Cardiac fibroblast (primary cell): ENCODE results near the gene CIDEC.
"Not testable (repeated sequence)": the region's sequence is repeated elsewhere in the genome, so short reads cannot be mapped to it uniquely, and the experiment has no call there.

Experiments used
- DNase-seq, 2 donors: peaks; one replicate each; pipeline versions ENCODE4 v3.0.0 to v3.0.0-alpha.2; 2010; ENCODE audit warnings: low read depth in 2 of 2
- H3K4me3 ChIP-seq, 2 donors: replicated peaks in 1 of 2; 1 replicate in 1 of 2; 2 replicates in 1 of 2; pipeline ENCODE4 v1.5.1; 2011; ENCODE audit warnings: low read depth in 2 of 2, low read length in 2 of 2, mild to moderate bottlenecking in 2 of 2, moderate library complexity in 1 of 2
- TF ChIP-seq, protein P1 (sequence below): IDR thresholded peaks from one replicate; pipeline ENCODE4 v1.5.1; 2011; ENCODE audit warnings: low read depth, mild to moderate bottlenecking, low read length, inconsistent platforms

Gene CIDEC

GRCh38 chr3:9870978-9871377 is 9.1 kb downstream of the CIDEC start:
- no peak overlapping the region for H3K4me3 ChIP-seq
- DNase-seq, result peak; percentile 67 to 83
- TF ChIP-seq, protein P1, sequence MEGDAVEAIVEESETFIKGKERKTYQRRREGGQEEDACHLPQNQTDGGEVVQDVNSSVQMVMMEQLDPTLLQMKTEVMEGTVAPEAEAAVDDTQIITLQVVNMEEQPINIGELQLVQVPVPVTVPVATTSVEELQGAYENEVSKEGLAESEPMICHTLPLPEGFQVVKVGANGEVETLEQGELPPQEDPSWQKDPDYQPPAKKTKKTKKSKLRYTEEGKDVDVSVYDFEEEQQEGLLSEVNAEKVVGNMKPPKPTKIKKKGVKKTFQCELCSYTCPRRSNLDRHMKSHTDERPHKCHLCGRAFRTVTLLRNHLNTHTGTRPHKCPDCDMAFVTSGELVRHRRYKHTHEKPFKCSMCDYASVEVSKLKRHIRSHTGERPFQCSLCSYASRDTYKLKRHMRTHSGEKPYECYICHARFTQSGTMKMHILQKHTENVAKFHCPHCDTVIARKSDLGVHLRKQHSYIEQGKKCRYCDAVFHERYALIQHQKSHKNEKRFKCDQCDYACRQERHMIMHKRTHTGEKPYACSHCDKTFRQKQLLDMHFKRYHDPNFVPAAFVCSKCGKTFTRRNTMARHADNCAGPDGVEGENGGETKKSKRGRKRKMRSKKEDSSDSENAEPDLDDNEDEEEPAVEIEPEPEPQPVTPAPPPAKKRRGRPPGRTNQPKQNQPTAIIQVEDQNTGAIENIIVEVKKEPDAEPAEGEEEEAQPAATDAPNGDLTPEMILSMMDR, result no peak

DNA sequence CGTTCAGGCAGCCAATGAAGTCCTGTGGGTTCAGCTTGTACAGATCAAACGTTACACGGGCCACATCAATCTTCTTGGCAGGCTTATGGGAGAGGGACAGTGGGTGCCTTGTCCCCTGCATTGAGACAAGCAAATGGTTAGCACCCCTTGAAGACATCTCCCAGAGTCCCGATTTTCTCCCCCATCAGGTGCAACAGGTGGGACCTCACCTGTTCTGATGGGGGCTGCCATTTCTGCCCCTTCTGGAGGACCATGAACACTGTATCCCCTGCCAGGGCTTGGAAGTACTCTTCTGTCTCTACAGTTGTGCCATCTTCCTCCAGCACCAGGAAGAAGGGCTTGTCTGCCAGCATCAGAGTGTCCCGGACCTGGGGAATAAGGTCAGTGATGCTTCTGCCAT is 10.1 kb downstream of the CIDEC start:
- H3K4me3 ChIP-seq, result no peak overlapping the region
- no peak for DNase-seq

GRCh38 chr3:9867106-9867505 is 12.9 kb downstream of the CIDEC start:
- no peak for DNase-seq
- TF ChIP-seq, protein P1, result no peak
- no peak overlapping the region for H3K4me3 ChIP-seq

More for the DNA sequence above, 10.1 kb downstream of the CIDEC start:
- TF ChIP-seq, protein P1, result no peak

GRCh38 chr3:9866639-9867038 is 13.4 kb downstream of the CIDEC start:
- H3K4me3 ChIP-seq, result no peak overlapping the region
- TF ChIP-seq, protein P1, result no peak
- DNase-seq, result peak; percentile 38 to 68

DNA sequence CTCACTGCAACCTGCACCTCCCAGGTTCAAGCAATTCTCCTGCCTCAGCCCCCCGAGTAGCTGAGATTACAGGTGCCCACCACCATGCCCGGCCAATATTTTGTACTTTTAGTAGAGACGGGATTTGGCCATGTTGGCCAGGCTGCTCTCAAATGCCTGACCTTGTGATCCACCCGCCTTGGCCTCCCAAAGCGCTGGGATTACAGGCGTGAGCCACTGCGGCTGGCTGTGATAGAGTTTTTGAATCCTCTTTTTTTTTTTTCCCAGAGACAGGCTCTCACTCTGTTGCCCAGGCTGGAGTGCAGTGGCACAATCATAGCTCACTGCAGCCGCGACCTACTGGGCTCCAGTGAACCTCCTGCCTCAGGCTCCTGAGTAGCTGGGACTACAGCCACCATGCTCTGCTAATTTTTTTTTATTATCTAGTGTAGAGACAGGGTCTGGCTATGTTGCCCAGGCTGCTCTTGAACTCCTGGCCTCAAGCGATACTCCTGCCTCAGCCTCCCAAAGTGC is 14.9 kb downstream of the CIDEC start:
- DNase-seq, result not testable (repeated sequence)

DNA sequence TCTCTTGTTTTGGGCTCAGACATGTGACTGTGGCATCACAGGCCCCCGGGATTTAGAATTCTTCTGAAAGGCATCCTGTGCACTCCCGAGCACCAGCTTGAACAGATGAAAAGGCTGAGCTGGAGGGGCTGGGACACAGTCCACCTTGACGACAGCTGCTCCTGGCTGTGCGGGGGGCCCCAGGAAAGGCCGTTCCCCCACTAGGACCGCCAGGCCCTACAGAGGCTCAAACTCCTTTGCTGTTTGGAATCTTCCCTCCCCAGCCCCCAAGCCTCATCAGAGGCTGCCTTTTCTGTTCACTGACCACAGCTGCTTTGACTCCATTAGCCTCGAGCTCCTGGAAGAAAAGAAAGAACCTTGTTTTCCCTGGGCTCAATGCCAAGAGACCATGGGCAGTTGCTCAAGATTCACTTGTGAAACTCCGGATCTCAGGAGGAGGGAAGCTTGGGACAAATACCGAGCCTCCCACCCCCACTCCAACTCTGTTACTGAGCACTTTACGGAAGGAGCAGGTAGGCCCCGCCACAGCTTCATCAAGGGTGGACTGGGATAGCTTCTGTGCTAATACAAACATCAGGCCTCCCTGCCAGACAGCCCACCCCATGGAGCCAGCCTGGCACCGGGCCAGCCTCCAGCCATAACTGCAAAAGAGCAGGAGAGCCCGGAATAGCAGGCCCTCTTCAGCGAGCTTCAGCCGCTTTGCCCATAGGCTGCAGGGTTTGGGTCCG is 15.7 kb downstream of the CIDEC start:
- H3K4me3 ChIP-seq, result no peak overlapping the region
- TF ChIP-seq, protein P1, result no peak
- DNase-seq, result peak; percentile 95 to 97

More for the DNA sequence above, 14.9 kb downstream of the CIDEC start:
- not testable (repeated sequence) for H3K4me3 ChIP-seq

GRCh38 chr3:9863058-9863772 is 16.8 kb downstream of the CIDEC start:
- no peak for DNase-seq
- TF ChIP-seq, protein P1, result no peak
- H3K4me3 ChIP-seq, result no peak overlapping the region
